ENCODE results near the gene DGKI. TPM values are rescaled to one million over a fixed set of nuclear protein-coding genes. Genes with fewer than 3 reads are reported as not detected.

Gene DGKI
- total and polyA plus RNA-seq, 2 of the 4 experiments (the other 2 are of a cell fraction) = 3.9 to 15.8 TPM

- Histone ChIP-seq H3K27me3 (ENCODE audit: control insufficient read depth, insufficient read depth, low read length) (no peaks in the 10 kb centered on the region), H3K56ac (ENCODE audit: extremely low read depth, insufficient read depth, low read length) (no peak overlapping the region), H3K79me1 (ENCODE audit: low read depth in 1 of 2, low read length in 2 of 2) (no peaks in the 10 kb centered on the region; a peak in 1 of 4 replicates), H2AFZ (replicated peaks; ENCODE audit: low read length, poor library complexity) (no peak overlapping the region), H3K9ac (ENCODE audit: low read depth, low read length) (no peak overlapping the region), H4K20me1 (ENCODE audit: insufficient read depth, low read length) (no peaks in the 10 kb centered on the region; the same call in 1 of the 2 replicates), H4K91ac (ENCODE audit: insufficient read depth, low read depth, low read length) (no peak overlapping the region), H3K36me3 (ENCODE audit: control insufficient read depth, insufficient read depth, low read length) (0 out of 2 replicates have a peak, but pooled peaks cover 2% of the 10 kb centered on the region), H3K4ac (ENCODE audit: low read depth, low read length) (no peak overlapping the region), H3K14ac (replicated peaks; ENCODE audit: low read depth, low read length) (no peak overlapping the region), H3K4me3 (ENCODE audit: insufficient read depth, low read depth, low read length) (no peak overlapping the region), H3K18ac (ENCODE audit: low read depth, low read length) (no peak overlapping the region), H4K8ac (ENCODE audit: low read depth in 2 of 2, low read length in 2 of 2) (no peak overlapping the region), H4K5ac (ENCODE audit: low read depth, low read length) (no peak overlapping the region), H2BK15ac (ENCODE audit: low read depth, low read length) (no peak overlapping the region), H3K23ac (ENCODE audit: low read depth, low read length) (no peak overlapping the region), H3K9me1 (ENCODE audit: insufficient read depth, low read length) (peaks cover 7% of the 10 kb centered on the region; the same call in 1 of the 2 replicates), H3K4me2 (ENCODE audit: low read depth, low read length) (no peak overlapping the region), H3K9me3 (ENCODE audit: control insufficient read depth, insufficient read depth, low read length) (no peaks in the 10 kb centered on the region), H3K27ac (ENCODE audit: insufficient read depth, low read length) (no peak overlapping the region), H2BK20ac (ENCODE audit: low read depth, low read length) (no peak overlapping the region), H2BK120ac (ENCODE audit: low read depth, low read length) (no peak overlapping the region), H2AK9ac (replicated peaks; ENCODE audit: low read depth, low read length, poor library complexity) (no peak overlapping the region), H2BK5ac (ENCODE audit: low read depth, low read length, poor library complexity, severe bottlenecking) (no peak overlapping the region), H3K4me1 (ENCODE audit: control insufficient read depth, insufficient read depth, low read length) (peaks cover 13% of the 10 kb centered on the region; the same call in 1 of the 2 replicates), H2AK5ac (ENCODE audit: low read depth, low read length) (no peak overlapping the region)
- DNase-seq (no peak), ATAC-seq (ENCODE audit: low read depth) (no peak)
- ChIA-PET CTCF (interaction anchor here (0.7 kb wide), 1 partner anchor 185 kb away, joined by 3 read pairs; no protein-coding TSS in a partner anchor), POLR2A (ENCODE audit: unreplicated experiment) (interaction anchor here (0.5 kb wide), 1 partner anchor 12 kb away, joined by 3 read pairs; no protein-coding TSS in a partner anchor)
- no CpG with 5 or more reads among the region's 1 CpG for WGBS, 2 experiments (ENCODE audit: extremely low coverage in 2 of 2, insufficient read length in 1 of 2)
- dilution Hi-C loops (cut with HindIII; ENCODE audit: low sequenced_read_pairs, unreplicated experiment) = no loop called here
- intact Hi-C loops (cut with micrococcal nuclease) = no loop called here
- TF ChIP-seq RCOR1 (IDR thresholded peaks at IDR 0.05; ENCODE audit: insufficient replicate concordance, low read length) (no peak), USF2 (IDR thresholded peaks at IDR 0.05; ENCODE audit: low read depth, low read length) (no peak), MAZ (IDR thresholded peaks at IDR 0.05; ENCODE audit: borderline replicate concordance, low read depth, low read length) (no peak), RFX5 (IDR thresholded peaks at IDR 0.05; ENCODE audit: low read depth, low read length) (no peak), MXI1 (IDR thresholded peaks at IDR 0.05; ENCODE audit: borderline replicate concordance, low read depth, low read length) (no peak), SMC3 (IDR thresholded peaks at IDR 0.05; ENCODE audit: low read depth, low read length) (no peak), CHD1 (IDR thresholded peaks at IDR 0.05; ENCODE audit: low read depth, low read length) (no peak), FOS (IDR thresholded peaks at IDR 0.05; ENCODE audit: low read depth, low read length) (no peak), BHLHE40 (IDR thresholded peaks at IDR 0.05; ENCODE audit: low read depth, low read length) (no peak), POLR2A (IDR thresholded peaks at IDR 0.05; ENCODE audit: low read depth, low read length) (no peak), RAD21 (IDR thresholded peaks at IDR 0.05; ENCODE audit: low read length) (no peak), CEBPB (IDR thresholded peaks at IDR 0.05; ENCODE audit: low read depth, low read length) (no peak)
- TF ChIP-seq, protein P1, sequence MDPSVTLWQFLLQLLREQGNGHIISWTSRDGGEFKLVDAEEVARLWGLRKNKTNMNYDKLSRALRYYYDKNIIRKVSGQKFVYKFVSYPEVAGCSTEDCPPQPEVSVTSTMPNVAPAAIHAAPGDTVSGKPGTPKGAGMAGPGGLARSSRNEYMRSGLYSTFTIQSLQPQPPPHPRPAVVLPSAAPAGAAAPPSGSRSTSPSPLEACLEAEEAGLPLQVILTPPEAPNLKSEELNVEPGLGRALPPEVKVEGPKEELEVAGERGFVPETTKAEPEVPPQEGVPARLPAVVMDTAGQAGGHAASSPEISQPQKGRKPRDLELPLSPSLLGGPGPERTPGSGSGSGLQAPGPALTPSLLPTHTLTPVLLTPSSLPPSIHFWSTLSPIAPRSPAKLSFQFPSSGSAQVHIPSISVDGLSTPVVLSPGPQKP (IDR thresholded peaks at IDR 0.05; ENCODE audit: borderline replicate concordance, low read depth, low read length) = no peak
- no TSS peak for BruUV-seq (replicated peaks)
- in situ Hi-C loops (cut with MboI; ENCODE audit: low sequenced_read_pairs) = no loop called here
Measured at GRCh38 chr7:137853053-137853452, 6.3 kb upstream of the DGKI start.
